Panc1 (cell line): ENCODE measurements around the gene AFF3. TPM values are rescaled to one million over a fixed set of nuclear protein-coding genes. Genes with fewer than 3 reads are reported as not detected.

Experiments used
- ATAC-seq: fragments of 200-7000 bp; cut with Tn5 transposase; 2 replicates; pipeline ENCODE4 v1.9.1; 2020; ENCODE audit warnings: mild to moderate bottlenecking, moderate library complexity
- BruUV-seq: library from RNA; stranded (reverse); fragments of 400-500 nt; replicated peaks from 2 replicates; lab custom pipeline; 2021; lab: Mats Ljungman, UMichigan
- CTCF ChIA-PET: fragments of 300-600 bp; sonication (Branson Sonifier 250); formaldehyde crosslinking; loops from one replicate; lab custom pipeline; 2022; ENCODE audit warnings: antibody characterized with exemption; lab: Charles Lee
- POLR2A ChIA-PET: fragments of 300-600 bp; sonication (Branson Sonifier 250); formaldehyde crosslinking; loops from one replicate; lab custom pipeline; 2022; ENCODE audit warnings: antibody characterized with exemption; lab: Charles Lee
- DNase-seq: peaks from one replicate; pipeline ENCODE4 v3.0.0-alpha.2; 2010; ENCODE audit warnings: low read depth, low spot score
- H3K27ac ChIP-seq: 2 replicates; pipeline ENCODE4 v1.5.1; 2011; ENCODE audit warnings: mild to moderate bottlenecking, low read length, inconsistent platforms
- H3K27me3 ChIP-seq: fragments of 200-500 bp; sonication (Bioruptor generic); 2 replicates; pipeline ENCODE4 v1.6.0; 2014; ENCODE audit warnings: low read length, inconsistent platforms; ENCODE audit not compliant: control insufficient read depth, insufficient read depth
- H3K36me3 ChIP-seq: fragments of 200-500 bp; sonication (Bioruptor generic); 2 replicates; pipeline ENCODE4 v1.5.1; 2014; ENCODE audit warnings: inconsistent platforms, mild to moderate bottlenecking, low read length, moderate library complexity; ENCODE audit not compliant: control insufficient read depth, insufficient read depth
- H3K4me1 ChIP-seq: 2 replicates; pipeline ENCODE4 v1.5.1; 2011; ENCODE audit warnings: inconsistent platforms, mild to moderate bottlenecking, low read length, moderate library complexity; ENCODE audit not compliant: control insufficient read depth, insufficient read depth
- H3K4me3 ChIP-seq, 2 experiments: 2 replicates each; pipeline ENCODE4 v1.5.1; 2011 to 2012; ENCODE audit warnings: low read depth in 2 of 2, low read length in 2 of 2, mild to moderate bottlenecking in 2 of 2, inconsistent platforms in 1 of 2, moderate library complexity in 1 of 2
- H3K9me3 ChIP-seq: fragments of 200-500 bp; sonication (Bioruptor generic); 2 replicates; pipeline ENCODE4 v1.5.1; 2014; ENCODE audit warnings: low read depth, mild to moderate bottlenecking, inconsistent platforms, low read length, moderate library complexity; ENCODE audit not compliant: control insufficient read depth, insufficient read depth
- POLR2AphosphoS5 ChIP-seq: IDR thresholded peaks from 2 replicates; pipeline ENCODE4 v1.6.1; 2012; ENCODE audit warnings: mild to moderate bottlenecking, low read depth, low read length, moderate library complexity
- SIN3A ChIP-seq: IDR thresholded peaks from 2 replicates; pipeline ENCODE4 v1.6.1; 2012; ENCODE audit warnings: low read depth, mild to moderate bottlenecking, low read length, moderate library complexity, borderline replicate concordance; ENCODE audit not compliant: insufficient read depth
- TCF7L2 ChIP-seq: IDR thresholded peaks from 2 replicates; pipeline ENCODE4 v1.6.1; 2011; ENCODE audit warnings: mild to moderate bottlenecking, low read depth, low read length, inconsistent platforms
- in situ Hi-C: cut with HindIII; loops from 2 replicates; pipeline ENCODE4 v1.10.0; 2016; ENCODE audit warnings: low sequenced_read_pairs, low pct_unique_long_range_greater_than_20kb
- intact Hi-C: fragments of 100-400 bp; cut with micrococcal nuclease; formaldehyde crosslinking; loops from one replicate; pipeline ENCODE4 v1.10.0; 2022; ENCODE audit not compliant: unreplicated experiment
- total RNA-seq: library from RNA; stranded (reverse); gene quantifications from one replicate; pipeline ENCODE4 v1.2.1, GENCODE V29; 2021; ENCODE audit not compliant: unreplicated experiment
- TF ChIP-seq, protein P1 (sequence below), 2 experiments: IDR thresholded peaks; 2 replicates each; pipeline ENCODE4 v1.6.1; 2011 to 2012; ENCODE audit warnings: low read depth in 2 of 2, control low read depth in 1 of 2, low read length in 1 of 2, mild to moderate bottlenecking in 1 of 2, moderate library complexity in 1 of 2; ENCODE audit not compliant: insufficient read depth in 1 of 2
- TF ChIP-seq, protein P2 (sequence below): fragments of 450-650 bp; IDR thresholded peaks from 2 replicates; pipeline ENCODE4 v1.5.1; 2017; ENCODE audit warnings: mild to moderate bottlenecking

Gene AFF3
- total RNA-seq, 1 experiment from 2014 or later: 2.2 TPM

DNA sequence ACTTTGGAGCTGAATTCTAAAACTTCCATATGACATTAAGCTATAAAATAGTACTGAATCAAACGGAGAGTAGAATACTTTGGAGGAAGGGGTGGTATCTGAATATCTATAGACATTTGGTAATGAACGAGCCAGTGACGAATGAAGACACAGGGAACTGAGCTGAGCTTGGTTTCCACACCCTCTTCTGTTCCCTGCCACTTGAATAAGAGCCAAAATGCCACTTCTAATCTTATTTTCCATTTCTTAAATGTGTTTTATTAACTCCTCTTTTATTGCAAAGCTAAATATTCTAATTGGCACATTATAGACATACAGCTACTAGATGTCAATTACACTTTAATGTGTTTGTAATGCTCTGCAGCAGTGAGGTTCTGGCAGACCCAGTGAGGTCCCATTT is 76.1 kb downstream of the AFF3 start:
- intact Hi-C loops: no loop called here
- in situ Hi-C loops: no loop called here
- H3K4me3 ChIP-seq: no peak overlapping the region
- DNase-seq (no peak), ATAC-seq (no peak)
- H3K27me3 ChIP-seq: peaks cover 14% of the 10 kb centered on the region
- no TSS peak for BruUV-seq
- no peak overlapping the region for H3K27ac ChIP-seq
- TF ChIP-seq POLR2AphosphoS5 (no peak), TCF7L2 (no peak), SIN3A (no peak)
- TF ChIP-seq, protein P1, sequence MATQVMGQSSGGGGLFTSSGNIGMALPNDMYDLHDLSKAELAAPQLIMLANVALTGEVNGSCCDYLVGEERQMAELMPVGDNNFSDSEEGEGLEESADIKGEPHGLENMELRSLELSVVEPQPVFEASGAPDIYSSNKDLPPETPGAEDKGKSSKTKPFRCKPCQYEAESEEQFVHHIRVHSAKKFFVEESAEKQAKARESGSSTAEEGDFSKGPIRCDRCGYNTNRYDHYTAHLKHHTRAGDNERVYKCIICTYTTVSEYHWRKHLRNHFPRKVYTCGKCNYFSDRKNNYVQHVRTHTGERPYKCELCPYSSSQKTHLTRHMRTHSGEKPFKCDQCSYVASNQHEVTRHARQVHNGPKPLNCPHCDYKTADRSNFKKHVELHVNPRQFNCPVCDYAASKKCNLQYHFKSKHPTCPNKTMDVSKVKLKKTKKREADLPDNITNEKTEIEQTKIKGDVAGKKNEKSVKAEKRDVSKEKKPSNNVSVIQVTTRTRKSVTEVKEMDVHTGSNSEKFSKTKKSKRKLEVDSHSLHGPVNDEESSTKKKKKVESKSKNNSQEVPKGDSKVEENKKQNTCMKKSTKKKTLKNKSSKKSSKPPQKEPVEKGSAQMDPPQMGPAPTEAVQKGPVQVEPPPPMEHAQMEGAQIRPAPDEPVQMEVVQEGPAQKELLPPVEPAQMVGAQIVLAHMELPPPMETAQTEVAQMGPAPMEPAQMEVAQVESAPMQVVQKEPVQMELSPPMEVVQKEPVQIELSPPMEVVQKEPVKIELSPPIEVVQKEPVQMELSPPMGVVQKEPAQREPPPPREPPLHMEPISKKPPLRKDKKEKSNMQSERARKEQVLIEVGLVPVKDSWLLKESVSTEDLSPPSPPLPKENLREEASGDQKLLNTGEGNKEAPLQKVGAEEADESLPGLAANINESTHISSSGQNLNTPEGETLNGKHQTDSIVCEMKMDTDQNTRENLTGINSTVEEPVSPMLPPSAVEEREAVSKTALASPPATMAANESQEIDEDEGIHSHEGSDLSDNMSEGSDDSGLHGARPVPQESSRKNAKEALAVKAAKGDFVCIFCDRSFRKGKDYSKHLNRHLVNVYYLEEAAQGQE (IDR thresholded peaks at IDR 0.05; ENCODE audit: insufficient read depth in 1 of 2, low read depth in 2 of 2, low read length in 1 of 2): no peak
- TF ChIP-seq, protein P2, sequence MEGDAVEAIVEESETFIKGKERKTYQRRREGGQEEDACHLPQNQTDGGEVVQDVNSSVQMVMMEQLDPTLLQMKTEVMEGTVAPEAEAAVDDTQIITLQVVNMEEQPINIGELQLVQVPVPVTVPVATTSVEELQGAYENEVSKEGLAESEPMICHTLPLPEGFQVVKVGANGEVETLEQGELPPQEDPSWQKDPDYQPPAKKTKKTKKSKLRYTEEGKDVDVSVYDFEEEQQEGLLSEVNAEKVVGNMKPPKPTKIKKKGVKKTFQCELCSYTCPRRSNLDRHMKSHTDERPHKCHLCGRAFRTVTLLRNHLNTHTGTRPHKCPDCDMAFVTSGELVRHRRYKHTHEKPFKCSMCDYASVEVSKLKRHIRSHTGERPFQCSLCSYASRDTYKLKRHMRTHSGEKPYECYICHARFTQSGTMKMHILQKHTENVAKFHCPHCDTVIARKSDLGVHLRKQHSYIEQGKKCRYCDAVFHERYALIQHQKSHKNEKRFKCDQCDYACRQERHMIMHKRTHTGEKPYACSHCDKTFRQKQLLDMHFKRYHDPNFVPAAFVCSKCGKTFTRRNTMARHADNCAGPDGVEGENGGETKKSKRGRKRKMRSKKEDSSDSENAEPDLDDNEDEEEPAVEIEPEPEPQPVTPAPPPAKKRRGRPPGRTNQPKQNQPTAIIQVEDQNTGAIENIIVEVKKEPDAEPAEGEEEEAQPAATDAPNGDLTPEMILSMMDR: no peak
- no peaks in the 10 kb centered on the region for H3K9me3 ChIP-seq
- POLR2A ChIA-PET: no interaction called here
- no peaks in the 10 kb centered on the region for H3K36me3 ChIP-seq
- CTCF ChIA-PET: no interaction called here
- H3K4me1 ChIP-seq: no peaks in the 10 kb centered on the region

DNA sequence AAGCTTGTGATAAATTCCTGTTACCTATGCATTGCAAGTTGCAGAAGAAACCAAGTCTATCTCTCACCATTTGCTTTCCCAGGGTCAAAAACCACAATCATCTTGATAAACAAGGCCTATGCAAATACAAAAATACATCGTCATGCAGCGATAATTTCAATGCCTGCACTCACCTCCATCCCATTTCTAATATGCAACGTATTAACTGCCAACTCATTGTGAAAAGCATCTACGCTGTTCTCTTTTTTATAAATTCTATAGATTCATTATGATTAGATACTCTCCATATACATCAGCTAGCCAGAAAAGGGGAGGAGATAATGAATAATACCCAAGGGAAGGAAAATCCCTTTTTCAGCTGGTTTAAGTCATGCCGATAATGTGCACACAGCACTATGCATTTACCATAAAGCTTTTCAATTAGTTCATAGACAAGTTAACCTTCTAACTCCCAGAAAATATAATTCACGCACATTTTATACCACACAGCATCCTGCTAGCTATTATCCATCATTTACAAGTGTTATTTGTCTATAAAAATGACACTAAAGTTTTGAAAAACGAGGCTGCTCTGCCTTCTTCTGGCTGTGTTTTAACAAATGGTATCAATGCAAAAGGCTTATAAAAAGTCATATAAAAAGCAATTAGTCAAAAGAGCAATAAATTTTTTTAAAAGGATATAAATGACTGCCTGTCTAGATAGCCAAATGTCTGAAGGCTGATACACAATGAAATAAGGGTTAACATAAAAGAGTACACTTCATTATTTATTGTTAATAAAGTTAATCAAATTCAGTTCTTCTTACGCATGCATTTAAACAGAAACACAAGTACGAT is 77.6 kb downstream of the AFF3 start:
- ATAC-seq (no peak), DNase-seq (no peak)
- H3K27me3 ChIP-seq: peaks cover 8% of the 10 kb centered on the region; the same call in 1 of the 2 replicates
- ChIA-PET CTCF (no interaction called here), POLR2A (no interaction called here)
- no peaks in the 10 kb centered on the region for H3K4me1 ChIP-seq
- TF ChIP-seq POLR2AphosphoS5 (no peak), TCF7L2 (no peak), SIN3A (no peak)
- TF ChIP-seq, protein P2: no peak
- TF ChIP-seq, protein P1 (IDR thresholded peaks at IDR 0.05; ENCODE audit: insufficient read depth in 1 of 2, low read depth in 2 of 2, low read length in 1 of 2): no peak
- H3K27ac ChIP-seq: no peak overlapping the region
- no peak overlapping the region for H3K4me3 ChIP-seq
- no peaks in the 10 kb centered on the region for H3K36me3 ChIP-seq
- in situ Hi-C loops: no loop called here
- H3K9me3 ChIP-seq: no peaks in the 10 kb centered on the region
- intact Hi-C loops: no loop called here
- no TSS peak for BruUV-seq
